Inflammatory macrophage treated with lipopolysaccharide for 4 hours (primary cell): ENCODE measurements around the gene SRGAP3.

Experiments
- DNase-seq: peaks from one replicate; pipeline ENCODE4 v3.0.0-alpha.2; 2020

The SRGAP3 gene

GRCh38 chr3:8953313-8953712 is 296.1 kb downstream of the SRGAP3 start:
- no peak for DNase-seq

GRCh38 chr3:8952130-8952529 is 297.3 kb downstream of the SRGAP3 start:
- DNase-seq: no peak

GRCh38 chr3:8945890-8946600 is 303.4 kb downstream of the SRGAP3 start:
- peak; percentile 60 for DNase-seq

DNA sequence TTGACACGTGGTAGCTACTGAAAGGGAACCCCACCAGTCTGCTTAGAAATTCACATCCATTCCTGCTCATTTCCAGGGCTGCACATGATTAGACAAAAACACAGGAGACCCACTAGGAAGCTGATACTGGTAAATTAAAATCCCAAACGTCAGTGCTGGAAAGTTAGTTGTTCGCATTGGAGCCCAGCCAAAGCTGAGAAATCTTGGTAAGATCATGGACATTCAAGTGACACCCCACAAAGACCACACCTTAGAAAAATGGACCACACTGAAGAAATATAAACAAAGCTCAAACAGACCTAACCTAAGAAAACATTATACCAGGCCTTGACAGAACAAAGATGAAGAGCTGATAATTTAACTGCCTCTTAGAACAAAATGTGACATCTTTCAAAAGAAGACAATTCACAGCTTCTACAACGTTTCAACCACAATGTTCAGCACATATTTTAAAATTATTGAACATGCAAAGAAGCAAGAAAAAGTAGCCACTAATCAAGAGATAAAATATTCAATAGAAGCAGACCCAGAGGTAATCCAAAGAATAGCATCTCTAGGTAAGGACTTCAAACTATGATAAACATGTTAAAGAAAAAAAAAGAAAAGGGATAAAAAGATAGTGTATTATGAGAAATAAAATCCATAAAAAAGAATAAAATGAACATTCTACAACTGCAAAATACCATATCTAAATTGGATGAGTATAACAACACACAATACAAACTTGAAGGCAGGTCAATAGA is 306.5 kb downstream of the SRGAP3 start:
- DNase-seq: no peak

DNA sequence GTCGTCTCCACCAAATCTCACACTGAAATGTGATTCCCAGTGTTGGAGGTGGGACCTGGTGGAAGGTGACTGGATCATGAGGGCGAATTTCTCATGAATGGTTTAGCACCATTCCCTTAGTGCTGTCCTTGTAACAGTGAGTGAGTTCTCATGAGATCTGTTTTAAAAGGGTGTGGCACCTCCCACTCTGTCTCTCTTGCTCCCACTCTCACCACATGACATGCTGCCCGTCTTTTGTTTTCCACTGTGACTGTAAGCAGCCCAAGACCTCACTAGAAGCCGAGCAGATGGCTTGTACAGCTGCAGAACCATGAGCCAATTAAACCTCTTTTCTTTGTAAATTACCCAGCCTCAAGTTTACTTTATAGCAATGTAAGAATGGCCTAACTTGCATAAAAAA is 307.3 kb downstream of the SRGAP3 start:
- peak; percentile 53 for DNase-seq

GRCh38 chr3:8938021-8938420 is 311.4 kb downstream of the SRGAP3 start:
- DNase-seq: peak; percentile 10

GRCh38 chr3:8937064-8938020 is 312.1 kb downstream of the SRGAP3 start:
- DNase-seq: no peak

- DNase-seq: no peak
Observed at GRCh38 chr3:8932507-8932906, 316.9 kb downstream of the SRGAP3 start.

GRCh38 chr3:8931342-8931741 is 318.1 kb downstream of the SRGAP3 start:
- DNase-seq: no peak
